NCI-H1694 (cell line): ENCODE data around the gene XCL2.
"Not testable (repeated sequence)": the region's sequence is repeated elsewhere in the genome, so short reads cannot be mapped to it uniquely, and the experiment has no call there.

Experiments used
- DNase-seq: peaks from one replicate; lab custom pipeline; 2025; lab: John Stamatoyannopoulos, UW

The XCL2 gene

DNA sequence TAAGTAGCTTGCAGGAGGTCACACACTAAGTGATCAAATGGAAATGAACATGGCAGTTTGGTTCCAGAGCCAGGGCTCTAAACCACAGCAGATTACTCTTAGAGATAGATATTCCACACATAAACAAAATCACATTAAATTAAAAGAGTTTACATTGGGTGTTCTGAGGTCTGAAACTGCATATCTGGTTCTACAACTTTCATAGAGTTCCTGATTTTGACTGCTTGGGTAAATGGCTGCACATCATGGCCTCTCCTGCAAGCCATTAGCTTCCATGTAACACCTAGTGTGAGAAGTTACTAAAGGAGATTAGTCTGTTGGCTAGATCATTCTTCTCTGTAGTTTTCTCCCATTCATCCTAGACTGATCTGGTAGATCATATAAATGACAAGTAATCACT, 12.8 kb upstream of the XCL2 start:
- DNase-seq = no peak

DNA sequence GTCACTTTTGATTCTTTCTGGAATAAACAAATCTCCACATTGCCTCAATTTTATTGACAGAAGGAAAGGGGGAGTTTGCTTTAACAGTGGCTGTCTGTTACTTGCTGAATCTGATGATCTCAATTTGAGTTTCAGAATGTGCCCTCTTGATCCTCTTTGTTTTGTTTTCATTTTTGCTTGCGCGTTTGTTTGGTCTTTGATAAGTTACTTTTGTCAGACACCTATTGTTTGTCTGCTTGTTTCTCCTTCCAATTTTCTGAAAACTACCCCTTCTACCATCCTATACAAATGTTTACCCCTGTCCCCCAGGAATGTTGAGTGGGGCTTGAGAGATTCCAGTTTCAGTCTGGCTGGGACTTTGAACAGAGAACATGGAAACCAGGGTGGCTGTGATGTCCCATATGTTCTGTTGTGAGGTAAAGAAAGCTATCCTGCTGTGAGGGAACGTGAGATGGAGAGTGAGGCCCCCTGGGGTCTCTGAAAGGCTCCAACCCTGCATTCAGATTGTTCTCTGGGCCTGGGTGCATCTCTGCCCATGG, 11.8 kb upstream of the XCL2 start:
- no peak for DNase-seq

DNA sequence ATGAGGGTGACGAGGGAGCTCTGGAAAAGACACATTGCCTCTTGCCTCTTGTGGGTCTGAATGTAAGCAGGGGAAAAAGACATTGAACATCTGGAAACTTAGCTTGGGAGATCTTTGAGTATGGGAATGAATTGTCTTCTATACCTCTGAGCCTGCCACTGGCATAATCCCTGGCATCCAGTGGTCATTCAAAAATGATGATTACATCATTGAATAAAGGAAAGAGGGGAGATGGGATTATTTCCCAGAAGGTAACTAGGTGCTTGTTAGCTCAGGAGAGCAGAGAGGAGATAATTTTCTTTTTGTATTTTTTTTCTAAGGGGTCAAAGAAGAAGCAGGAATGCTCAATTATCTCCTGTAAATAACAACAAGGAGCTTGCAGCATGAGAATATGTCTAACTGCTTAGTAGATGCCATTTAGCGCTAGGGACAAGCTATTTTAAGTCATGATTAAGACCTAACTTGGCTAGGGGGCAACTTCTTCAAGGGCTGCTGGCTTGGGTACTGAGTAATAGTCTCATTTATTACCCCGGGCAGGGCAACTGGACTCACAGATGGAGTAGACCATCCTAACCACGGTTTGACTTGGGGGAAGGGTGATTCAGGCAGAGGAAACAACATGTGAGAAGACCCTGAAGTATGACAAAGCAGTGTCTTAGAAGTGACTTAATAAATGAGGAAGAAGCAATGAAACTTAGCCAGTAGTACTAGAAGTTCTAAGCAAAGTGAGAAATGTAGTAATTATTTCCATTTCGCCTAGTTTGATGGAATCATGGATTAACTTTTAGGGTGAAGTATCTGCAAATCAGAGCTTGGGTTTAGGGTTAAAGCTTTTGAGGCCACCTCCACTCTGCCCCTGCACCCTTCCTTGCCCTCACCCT, 11.0 kb upstream of the XCL2 start:
- no peak for DNase-seq

DNA sequence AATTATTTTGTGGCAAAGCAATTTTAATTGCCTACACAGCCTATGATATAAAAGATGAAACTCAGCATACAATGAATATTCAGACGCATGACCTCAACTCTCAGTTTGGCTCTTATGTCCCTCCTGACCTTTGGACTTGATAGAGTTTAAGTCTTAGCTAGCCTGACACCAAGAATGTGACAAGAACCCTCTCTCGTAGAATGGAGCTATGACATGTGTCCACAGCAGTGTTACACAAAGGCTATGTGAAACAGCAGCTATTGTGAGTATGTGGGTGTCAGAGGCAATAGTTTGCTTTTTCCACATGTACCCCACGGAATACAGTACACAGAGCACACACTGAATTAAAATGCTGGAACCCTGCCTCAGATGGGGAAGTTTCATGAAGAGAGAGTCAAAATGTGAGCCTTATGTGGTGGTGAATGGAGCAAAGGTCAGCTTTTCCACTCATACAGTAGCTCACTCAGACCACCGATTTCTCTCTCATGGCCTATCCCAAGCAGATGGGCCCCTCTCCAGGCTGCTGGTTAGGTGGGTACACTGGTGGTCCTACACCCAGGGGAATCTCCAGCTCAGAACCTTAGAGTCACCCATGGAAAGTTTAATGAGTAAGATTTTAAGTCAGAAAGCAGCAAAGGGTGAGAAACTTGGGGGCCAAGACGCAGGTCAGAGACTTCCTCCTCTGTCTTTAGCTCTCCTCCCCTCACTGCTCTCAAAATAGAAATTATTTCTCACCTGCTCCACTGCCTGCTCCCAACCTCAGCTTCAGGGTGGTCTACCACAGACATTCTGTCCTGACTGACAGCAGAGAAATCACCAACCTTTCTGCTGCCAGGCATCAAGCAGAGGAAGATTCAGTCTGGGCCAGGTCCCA, 10.1 kb upstream of the XCL2 start:
- no peak for DNase-seq

DNA sequence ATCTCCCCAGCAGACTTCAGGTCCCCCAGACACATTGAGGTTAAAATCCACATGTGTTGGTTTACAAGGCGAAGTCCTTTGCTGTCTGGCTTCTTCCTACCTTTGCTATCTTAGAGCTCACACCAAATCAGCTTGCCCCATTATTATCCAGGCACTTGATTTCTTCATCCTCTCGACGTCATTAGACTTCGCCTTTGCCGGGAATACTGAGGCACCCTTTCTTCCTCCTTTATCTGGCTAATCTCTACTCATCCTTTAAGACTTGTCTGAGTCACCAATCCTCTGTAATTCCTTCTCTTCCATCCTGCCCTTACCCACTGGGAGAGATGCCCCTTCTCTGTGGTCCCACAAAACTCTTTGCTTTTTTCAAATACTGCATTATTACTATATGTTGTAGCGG, 9.2 kb upstream of the XCL2 start:
- DNase-seq = no peak

DNA sequence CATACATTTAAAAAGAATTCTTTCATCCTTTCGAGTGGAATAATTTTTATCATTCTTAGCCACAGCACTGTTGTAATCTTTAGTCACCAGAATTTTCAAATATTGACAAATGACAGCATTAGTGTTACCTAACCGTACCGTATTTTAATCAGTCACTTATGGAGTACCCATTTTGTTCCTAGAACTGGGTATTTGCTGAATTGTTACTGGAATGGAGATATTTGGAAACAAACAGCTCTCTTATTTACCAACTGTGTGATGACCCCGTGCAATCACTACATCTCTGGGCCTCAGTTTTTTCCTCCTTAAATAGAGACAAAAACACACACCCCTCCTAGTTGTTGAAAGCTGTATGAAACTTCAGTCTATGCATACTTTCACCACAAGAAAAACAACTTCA, 7.9 kb upstream of the XCL2 start:
- DNase-seq = no peak

DNA sequence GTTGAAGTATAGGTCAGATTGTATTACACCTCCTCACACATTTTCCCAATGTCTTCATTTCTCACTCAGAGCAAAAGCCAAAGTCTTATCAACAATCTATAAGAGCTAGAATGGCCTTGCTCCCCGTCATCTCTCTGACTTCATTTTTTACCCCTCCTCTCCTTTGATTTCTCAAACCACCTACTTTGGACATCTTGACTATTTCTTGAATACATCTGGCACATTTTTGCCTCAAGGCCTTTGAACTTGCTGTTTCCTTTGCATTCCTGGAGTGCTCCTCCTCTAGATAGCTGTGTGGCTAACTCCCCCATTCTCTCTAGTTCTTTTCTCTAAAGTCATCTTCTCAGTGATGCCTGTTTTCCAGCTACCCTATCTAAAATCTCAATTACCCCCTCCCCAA, 7.2 kb upstream of the XCL2 start:
- DNase-seq = no peak

DNA sequence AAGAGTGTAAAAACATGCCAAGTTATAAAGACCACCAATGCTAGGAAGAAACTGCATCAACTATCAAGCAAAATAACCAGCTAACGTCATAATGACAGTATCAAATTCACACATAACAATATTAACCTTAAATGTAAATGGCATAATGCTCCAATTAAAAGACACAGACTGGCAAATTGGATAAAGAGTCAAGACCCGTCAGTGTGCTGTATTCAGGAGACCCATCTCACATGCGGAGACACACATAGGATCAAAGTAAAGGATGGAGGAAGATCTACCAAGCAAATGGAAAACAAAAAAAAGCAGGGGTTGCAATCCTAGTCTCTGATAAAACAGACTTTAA, 2.7 kb upstream of the XCL2 start:
- DNase-seq = not testable (repeated sequence)

DNA sequence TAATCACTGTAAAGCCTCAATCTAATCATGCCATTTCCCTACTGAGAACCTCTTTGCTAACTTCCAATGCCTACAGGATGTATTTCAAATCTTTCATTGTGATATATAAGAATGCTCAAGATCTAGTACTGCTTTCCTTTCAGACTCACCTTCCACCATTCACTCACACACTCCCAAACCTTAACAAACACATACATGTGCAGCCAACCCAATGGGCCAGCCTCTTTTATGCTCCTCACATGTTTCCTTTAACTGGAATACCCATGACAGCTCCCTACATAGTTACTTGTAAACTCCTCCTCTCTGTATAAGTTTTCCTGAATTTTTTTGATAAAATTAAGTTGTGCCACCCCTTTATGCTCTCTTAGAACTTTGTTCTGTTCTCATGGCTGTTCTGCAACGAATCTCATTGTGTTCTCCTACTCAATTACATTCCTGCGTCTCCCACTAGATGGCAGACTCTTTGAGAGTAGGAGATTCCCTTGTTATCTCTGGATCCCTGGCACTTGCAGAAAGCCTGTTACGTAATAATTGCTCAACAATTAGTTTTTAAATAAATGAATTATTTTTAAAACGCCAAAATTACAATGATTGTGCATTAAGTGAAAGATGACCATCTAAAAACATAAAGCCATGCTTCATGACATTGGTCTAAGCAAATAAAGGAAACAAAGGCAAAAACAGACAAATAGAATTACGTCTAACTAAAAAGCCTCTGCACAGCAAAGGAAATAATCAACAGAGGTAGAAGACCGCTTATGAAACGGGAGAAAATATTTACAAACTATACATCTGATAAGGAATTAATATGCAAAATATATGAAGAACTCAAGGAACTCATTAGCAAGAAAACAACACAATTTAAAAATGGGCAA, 2.1 kb upstream of the XCL2 start:
- DNase-seq = not testable (repeated sequence)

DNA sequence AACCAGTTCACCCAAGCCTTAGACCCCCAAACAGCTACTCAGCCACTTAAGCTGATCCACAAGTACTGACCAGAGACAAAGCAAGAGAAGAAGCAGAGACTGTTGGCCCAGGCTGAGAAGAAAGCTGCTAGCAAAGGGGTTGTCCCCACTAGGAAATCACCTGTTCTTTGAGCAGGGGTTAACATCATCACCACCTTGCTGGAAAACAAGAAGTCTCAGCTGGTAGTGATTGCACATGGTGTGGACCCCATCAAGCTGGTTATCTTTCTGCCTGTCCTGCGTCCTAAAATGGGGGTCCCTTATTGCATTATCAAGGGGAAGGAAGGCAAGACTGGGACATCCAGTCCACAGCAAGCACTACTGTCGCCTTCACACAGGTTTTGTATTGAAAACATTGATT, 819 bp downstream of the XCL2 start:
- DNase-seq = not testable (repeated sequence)

DNA sequence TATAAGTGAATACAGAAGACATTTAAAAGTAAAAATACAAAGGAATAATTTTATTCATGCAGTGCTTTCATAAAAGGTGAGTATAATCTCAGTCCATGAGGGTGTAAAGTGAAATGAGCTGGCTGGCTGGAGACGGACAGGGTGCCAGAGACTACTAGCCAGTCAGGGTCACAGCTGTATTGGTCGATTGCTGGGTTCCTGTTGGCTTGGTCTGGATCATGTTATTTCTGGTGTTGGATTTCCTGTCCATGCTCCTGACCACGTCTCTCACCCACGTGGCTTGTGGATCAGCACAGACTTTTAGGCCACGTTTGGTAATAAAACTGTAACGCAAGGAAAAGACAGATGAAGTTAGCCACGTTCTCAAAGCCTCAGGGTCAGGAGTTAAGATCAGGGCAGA, 3.0 kb downstream of the XCL2 start:
- not testable (repeated sequence) for DNase-seq

DNA sequence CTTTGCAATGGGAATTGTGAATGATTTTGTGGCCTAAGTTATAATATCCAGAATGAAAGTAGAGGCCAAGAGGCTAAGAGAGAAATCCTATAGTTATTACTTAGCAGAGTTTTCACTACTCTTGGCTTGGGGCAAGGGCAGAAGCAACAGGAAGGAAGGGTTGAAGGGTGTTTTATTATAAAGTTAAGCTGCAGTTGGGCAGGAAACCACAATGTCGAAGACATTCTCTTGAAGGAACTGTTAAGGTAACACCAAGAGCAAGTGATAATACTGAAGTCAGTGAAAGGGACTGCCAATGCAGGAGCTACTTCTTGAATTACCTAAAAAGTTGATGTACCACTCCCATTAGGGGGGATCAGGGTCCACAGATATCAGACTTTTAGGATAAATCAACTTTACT, 8.3 kb downstream of the XCL2 start:
- DNase-seq = no peak

DNA sequence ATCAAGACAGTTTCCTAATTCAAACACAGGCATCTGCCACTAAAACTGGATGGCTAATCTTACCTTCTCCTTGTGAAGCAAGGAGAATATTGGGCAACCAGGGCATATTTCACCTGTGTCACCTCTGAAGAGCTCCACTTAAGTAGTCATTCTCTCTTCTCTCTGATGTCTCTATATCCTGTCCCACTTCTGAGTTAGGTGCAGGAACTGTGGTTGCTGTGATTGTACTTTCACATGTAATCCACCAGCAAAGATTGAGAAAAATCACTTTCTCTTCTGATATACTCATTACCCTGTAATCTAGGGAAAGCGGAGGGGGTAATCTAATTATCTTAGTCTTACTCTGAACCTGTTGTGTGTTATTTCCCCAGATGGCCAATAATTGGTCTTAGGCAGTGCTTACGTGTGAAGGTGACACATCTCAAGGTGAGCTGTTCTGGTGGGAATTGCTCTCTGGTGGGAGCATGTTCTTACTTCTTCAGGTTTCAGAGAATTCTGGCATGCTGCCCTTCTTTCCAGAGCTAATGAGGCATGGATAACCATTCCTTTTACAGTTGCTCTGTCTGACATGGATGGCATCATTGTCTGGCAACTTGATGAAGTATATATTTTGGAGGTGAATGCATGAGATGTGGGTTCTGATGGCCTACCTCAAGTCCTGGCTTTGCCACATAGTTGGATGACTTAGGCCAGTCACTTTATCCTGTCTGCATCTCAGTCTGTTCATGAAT, 12.0 kb downstream of the XCL2 start:
- DNase-seq = peak; percentile 15

DNA sequence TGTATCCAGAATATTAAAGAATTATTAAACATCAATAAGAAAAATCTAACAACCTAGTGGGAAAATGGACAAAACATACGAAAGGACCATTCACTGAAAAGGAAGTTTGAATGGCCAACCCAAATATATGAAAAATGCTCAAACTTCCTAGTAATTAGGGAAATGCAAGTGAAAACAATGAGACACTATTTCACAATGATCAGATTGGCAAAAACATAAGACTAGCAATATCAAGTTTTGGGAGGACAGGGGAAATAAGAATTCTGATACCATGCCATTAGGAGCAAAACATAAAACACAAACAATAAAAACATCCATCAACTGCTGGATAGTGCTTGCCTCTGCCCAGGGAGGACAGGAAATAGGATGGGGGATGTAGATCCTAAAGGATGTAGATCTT, 14.3 kb downstream of the XCL2 start:
- DNase-seq = no peak

DNA sequence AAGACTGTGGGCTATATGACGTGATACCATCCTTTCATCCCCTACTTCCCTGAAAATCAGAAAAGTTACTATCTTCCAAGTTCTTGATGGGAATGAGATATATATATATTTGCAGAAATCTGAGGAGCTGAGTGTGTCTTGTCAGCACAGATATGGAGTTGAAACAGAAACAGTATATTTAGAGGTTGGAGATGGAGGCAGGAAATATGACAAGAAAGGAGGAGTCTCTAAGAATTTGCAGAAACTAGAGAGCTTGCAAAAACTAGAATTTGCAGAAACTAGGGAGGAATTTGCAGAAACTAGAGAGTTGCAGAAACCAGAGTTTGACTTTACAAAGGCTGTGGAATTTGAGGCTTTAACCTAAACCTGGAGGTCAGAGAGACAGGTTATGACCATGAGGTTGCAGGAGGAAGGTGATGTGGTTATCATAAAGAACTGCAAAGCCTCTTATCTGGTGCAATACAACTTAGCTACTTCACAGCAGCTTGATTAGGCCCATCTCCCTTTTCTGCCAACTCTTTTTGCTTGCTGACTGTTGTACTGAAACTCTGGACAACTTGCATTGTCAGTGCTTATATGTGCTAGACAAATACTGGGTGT, 22.3 kb downstream of the XCL2 start:
- no peak for DNase-seq

DNA sequence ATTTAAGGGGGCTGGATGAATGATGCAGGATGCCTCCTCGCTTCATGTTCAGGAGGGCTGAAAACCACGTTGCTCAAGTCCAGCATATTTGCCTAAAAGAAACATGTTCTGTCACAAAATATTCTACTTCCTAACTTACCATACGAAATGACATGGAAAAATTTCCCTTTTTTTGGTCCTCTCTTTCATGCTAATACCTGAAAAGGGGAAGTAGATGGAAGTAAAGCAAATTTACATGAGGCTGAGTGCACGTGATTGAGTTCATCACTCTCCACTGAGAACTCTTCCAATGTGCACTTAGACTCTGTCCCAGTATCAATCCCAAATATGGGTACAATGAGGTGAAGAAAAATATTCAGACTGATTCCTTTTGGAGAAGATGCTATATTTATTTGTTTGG, 23.0 kb downstream of the XCL2 start:
- DNase-seq = no peak

DNA sequence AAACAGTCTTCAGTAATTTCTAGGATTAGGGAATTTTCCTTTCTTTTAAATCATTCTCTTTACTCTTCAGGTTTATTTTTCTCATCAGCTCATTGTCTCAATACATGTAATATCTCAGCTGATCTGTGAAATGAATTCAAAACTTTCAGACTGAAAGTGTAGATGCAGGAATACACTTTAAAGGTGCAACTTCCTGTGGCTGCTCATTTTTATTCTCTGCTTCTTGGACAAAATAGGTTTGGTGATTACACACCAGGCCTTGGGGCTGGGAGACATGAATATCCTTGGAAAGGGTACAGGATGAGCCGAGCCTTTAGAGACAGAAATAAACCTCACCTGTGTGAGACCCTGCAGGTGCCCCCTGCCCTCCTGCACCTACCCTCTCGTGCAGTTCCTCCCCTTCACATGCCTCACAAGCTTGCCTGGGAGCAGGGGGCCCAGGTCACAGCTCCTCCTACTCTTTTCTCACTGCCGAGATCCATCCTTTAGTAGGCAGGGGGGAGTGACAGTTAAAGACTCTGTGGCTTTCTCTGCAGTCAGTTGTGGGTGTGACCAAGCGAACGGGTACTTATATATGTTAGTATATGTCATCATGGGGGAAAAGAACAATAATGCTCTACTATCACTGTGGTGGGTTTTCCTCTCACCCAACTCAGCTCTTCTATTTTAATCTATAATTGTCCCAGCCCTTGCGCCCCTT, 23.6 kb downstream of the XCL2 start:
- no peak for DNase-seq

DNA sequence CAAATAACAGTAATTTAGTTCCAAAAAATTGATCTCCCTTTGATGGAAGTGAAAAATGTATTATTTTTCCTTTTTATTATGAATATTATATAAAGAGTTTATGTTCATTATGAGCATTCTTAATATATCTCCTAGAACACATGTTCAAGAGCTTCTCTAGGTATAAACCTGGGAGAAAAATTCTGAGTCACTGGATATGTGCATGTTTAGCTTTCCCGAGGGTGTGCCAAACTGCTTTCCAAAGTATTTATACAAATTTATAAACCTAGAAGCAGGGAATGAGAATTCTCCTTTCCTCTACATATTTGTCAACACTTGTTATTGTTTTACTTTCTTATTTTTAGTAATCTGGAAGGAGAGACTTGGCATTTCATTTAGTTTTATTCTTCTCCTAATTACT, 25.0 kb downstream of the XCL2 start:
- DNase-seq = no peak

DNA sequence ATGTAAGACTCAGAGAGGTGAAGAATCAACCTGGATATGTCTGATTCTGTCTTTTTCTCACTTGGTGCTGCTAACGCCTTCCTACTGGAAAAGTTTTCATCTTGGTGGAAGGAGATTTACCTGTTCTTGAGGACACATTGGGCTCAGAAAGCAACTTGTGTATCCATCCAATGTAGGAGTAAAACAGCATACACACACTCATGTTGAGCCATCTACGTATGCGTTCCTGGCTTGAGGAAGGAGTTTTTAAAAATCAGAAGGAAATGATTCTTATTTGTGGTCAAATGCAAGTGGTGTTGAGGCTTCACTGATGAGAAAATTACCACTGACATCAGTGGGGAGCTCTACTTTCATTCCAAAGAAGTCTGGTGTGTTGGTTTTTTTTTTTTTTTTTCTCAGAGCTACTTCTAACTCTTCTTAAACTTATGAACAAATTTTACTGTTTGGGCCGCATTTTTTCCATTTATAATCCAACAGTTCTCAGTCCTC, 25.6 kb downstream of the XCL2 start:
- DNase-seq = no peak

DNA sequence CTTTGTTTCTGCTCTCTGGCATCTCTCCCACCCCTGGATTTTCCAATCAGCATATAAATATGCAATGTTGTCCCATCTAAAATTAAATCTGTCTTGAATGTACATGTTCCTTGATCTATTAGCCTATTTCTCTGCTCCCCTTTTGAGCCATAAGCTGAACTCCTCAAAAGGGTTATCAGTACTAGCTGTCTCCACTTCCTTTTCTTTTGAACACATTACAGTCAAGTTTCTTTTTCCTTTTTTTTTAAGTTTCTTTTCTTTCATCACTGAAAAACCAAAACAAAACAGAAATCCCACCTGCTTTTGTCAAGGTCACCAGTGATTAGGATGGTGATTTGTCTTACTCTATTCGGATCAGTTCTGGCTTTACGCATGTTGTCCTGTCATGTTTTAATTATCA, 29.3 kb downstream of the XCL2 start:
- DNase-seq = no peak
